Gastrocnemius medialis (tissue), 4 donors: Measurements from ENCODE around the gene DHRS4. TPM values are rescaled to one million over a fixed set of nuclear protein-coding genes. Genes with fewer than 3 reads are reported as not detected.
"Not testable (repeated sequence)": the region's sequence is repeated elsewhere in the genome, so short reads cannot be mapped to it uniquely, and the experiment has no call there.

Source experiments
- ATAC-seq, 2 donors: fragments of 150-250 bp; one replicate each; pipeline ENCODE4 v1.9.1; 2016
- DNase-seq, 2 donors: peaks; one replicate each; pipeline ENCODE4 v3.0.0-alpha.2; 2019
- H3K27ac ChIP-seq, 4 donors: fragments of 200-600 bp; sonication (generic); 1 replicate in 1 of 4; 2 replicates in 3 of 4; pipeline ENCODE4 v1.5.1; 2016 to 2018; ENCODE audit warnings: mild to moderate bottlenecking in 2 of 4, moderate library complexity in 1 of 4
- H3K27me3 ChIP-seq, 3 donors: fragments of 200-600 bp; sonication (generic) in 2 of 3; 1 replicate in 1 of 3; 2 replicates in 2 of 3; pipeline versions ENCODE4 v1.5.1 to v1.6.0; 2016 to 2019; ENCODE audit warnings: mild to moderate bottlenecking in 1 of 3, moderate library complexity in 1 of 3
- H3K36me3 ChIP-seq, 2 donors: fragments of 200-600 bp; sonication (generic) in 1 of 2; one replicate each; pipeline ENCODE4 v1.5.1; 2017 to 2018
- H3K4me1 ChIP-seq, 2 donors: fragments of 200-600 bp; sonication (generic) in 1 of 2; one replicate each; pipeline ENCODE4 v1.5.1; 2016 to 2017; ENCODE audit warnings: mild to moderate bottlenecking in 2 of 2
- H3K4me3 ChIP-seq, 4 donors: fragments of 200-600 bp; sonication (generic) in 3 of 4; 1 replicate in 1 of 4; 2 replicates in 3 of 4; pipeline ENCODE4 v1.5.1; 2016 to 2019; ENCODE audit warnings: mild to moderate bottlenecking in 2 of 4
- H3K9me3 ChIP-seq, 3 donors: fragments of 200-600 bp; sonication (generic) in 2 of 3; 1 replicate in 1 of 3; 2 replicates in 2 of 3; pipeline ENCODE4 v1.5.1; 2016 to 2019
- POLR2A ChIP-seq, 2 donors: fragments of 450-650 bp; IDR thresholded peaks; one replicate each; pipeline ENCODE4 v1.6.1; 2017; ENCODE audit warnings: antibody characterized with exemption in 2 of 2, mild to moderate bottlenecking in 2 of 2, moderate library complexity in 2 of 2
- in situ Hi-C, 4 donors: fragments of 200-750 bp; cut with MboI; loops; one replicate each; pipeline versions ENCODE4 v1.15.0 to v1.8.0; 2017; ENCODE audit warnings: low sequenced_read_pairs in 4 of 4
- intact Hi-C: fragments of 100-400 bp; cut with DNase I; formaldehyde crosslinking; loops from one replicate; pipeline ENCODE4 v1.15.1; 2023; ENCODE audit warnings: low total_unique reads
- total RNA-seq, 4 donors: library from RNA; depleted of rRNA; stranded (reverse); fragments of >200 nt; gene quantifications; one replicate each; pipeline versions ENCODE4 v1.1.0 to v1.2.3, GENCODE V29; 2016
- TF ChIP-seq, protein P1 (sequence below), 5 experiments: fragments of 450-650 bp in 3 of 5; fragments of 200-600 bp in 2 of 5; sonication (generic) in 2 of 5; IDR thresholded peaks in 4 of 5; conservative IDR thresholded peaks in 1 of 5; 1 replicate in 4 of 5; 2 replicates in 1 of 5; pipeline ENCODE4 v1.5.1; 2016 to 2019; ENCODE audit warnings: antibody characterized with exemption in 5 of 5, mild to moderate bottlenecking in 3 of 5, moderate library complexity in 3 of 5

The DHRS4 gene
- total RNA-seq, 4 donors from 2014 or later, result 26.0 to 56.2 (median 44.1) TPM

DNA sequence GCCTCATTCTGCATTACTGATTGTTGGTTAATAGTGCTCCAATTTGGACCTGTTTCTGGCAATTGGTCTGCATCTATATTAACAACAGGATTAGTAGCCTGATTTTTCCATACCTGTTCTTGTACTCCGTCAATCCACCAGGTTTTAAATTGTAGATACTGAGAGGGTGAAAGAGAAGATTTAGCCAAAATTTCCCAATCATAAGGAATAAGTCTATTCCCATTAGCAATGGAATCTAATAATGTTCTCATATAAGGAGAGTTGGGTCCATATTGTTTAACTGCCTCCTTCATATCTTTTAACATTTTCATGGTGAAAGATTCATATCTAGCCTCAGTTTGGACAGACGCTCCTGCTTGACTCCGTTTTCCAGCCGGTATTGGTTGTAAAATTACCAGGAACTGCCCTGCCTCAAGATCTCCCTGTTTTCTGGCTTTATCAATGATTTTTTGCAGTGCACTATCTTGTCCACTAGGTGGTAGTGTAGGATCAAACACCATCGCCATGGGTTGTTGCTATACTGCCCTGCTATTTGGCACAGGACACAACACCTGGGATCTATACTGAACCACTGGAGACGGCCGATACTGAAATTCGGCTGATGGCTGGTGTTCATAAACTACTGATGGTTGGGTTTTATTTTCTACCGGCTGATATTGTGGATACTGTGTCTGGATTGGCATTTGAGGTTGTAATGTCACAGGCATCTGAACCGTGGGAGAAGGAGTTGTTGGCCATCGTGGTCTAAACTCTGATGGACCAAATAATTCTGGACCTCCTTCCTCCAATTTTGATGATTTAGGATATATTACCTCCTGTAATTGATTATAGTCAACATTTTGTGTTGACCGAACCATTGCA lies 60.3 kb downstream of the DHRS4 start:
- no peaks in the 10 kb centered on the region for H3K36me3 ChIP-seq
- peak in 1 of 2 donors; percentile 36 for DNase-seq
- peaks cover 4 to 5% of the 10 kb centered on the region in 2 donors for H3K4me1 ChIP-seq
- H3K9me3 ChIP-seq, result no peaks in the 10 kb centered on the region
- in situ Hi-C loops (no loop called here), intact Hi-C loops (loop anchor here (1.0 to 5.0 kb wide), 5 partner anchors 22 to 94 kb away; partner anchors contain the start of gene CARMIL3)
- H3K27me3 ChIP-seq, result no peaks in the 10 kb centered on the region
- TF ChIP-seq, protein P1, sequence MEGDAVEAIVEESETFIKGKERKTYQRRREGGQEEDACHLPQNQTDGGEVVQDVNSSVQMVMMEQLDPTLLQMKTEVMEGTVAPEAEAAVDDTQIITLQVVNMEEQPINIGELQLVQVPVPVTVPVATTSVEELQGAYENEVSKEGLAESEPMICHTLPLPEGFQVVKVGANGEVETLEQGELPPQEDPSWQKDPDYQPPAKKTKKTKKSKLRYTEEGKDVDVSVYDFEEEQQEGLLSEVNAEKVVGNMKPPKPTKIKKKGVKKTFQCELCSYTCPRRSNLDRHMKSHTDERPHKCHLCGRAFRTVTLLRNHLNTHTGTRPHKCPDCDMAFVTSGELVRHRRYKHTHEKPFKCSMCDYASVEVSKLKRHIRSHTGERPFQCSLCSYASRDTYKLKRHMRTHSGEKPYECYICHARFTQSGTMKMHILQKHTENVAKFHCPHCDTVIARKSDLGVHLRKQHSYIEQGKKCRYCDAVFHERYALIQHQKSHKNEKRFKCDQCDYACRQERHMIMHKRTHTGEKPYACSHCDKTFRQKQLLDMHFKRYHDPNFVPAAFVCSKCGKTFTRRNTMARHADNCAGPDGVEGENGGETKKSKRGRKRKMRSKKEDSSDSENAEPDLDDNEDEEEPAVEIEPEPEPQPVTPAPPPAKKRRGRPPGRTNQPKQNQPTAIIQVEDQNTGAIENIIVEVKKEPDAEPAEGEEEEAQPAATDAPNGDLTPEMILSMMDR (IDR thresholded peaks at IDR 0.05 in 4 of 5, conservative IDR thresholded peaks at IDR 0.05 in 1 of 5), result peak; percentile 92 to 96 (median 93)
- no peak for TF ChIP-seq POLR2A (IDR thresholded peaks at IDR 0.05)
- peak overlapping the region in 1 of 4 donors; percentile 27 for H3K4me3 ChIP-seq
- ATAC-seq, result peak; percentile 91 to 96
- H3K27ac ChIP-seq, result no peak overlapping the region

DNA sequence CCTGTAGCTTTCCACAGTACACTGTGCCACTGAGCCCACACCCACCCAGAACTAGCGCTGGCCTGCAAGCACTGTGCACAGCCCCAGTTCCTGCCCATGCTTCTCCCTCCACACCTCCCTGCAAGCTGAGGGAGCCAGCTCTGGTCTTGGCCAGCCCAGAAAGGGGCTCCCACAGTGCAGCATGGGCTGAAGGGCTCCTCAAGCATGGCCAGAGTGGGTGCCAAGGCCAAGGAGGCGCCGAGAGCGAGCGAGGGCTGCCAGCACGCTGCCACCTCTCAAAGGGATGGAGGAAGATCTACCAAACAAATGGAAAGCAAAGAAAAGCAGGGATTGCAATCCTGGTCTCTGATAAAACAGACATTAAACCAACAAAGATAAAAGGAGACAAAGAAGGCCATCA lies 62.2 kb downstream of the DHRS4 start:
- H3K27me3 ChIP-seq, H3K9me3 ChIP-seq, H3K27ac ChIP-seq, H3K36me3 ChIP-seq, DNase-seq, ATAC-seq, H3K4me1 ChIP-seq, intact Hi-C loops, H3K4me3 ChIP-seq, in situ Hi-C loops: not testable (repeated sequence)

Other genes with a start within 250 kb of the DHRS4 start
- gene DHRS4L2, start 35.2 kb downstream of the DHRS4 start, total RNA-seq, result 10 to 100 TPM; 12.1 to 40.2 (median 25.0) TPM
- under 1 TPM in 2 of 4 donors, not detected in 2; 0.04 to 0.31 TPM for gene CARMIL3, start 98.2 kb downstream of the DHRS4 start, total RNA-seq
- gene CPNE6, start 117.8 kb downstream of the DHRS4 start, total RNA-seq, result not detected
- 1 to 10 TPM; 1.9 to 9.8 (median 3.6) TPM for gene PCK2, start 140.5 kb downstream of the DHRS4 start, total RNA-seq
- 100 to 1,000 TPM in 1 of 4 donors, 10 to 100 TPM in 3; 52.4 to 113 (median 88.7) TPM for gene DCAF11, start 161.0 kb downstream of the DHRS4 start, total RNA-seq
- gene NRL, start 161.2 kb downstream of the DHRS4 start, total RNA-seq, result 1 to 10 TPM in 3 of 4 donors, under 1 TPM in 1; 0.82 to 4.5 (median 2.4) TPM
- gene FITM1, start 176.9 kb downstream of the DHRS4 start, total RNA-seq, result 10 to 100 TPM; 45.3 to 91.3 (median 65.4) TPM
- 100 to 1,000 TPM in 2 of 4 donors, 10 to 100 TPM in 2; 63.3 to 158 (median 87.5) TPM for gene PSME1, start 182.4 kb downstream of the DHRS4 start, total RNA-seq
- gene EMC9, start 187.8 kb downstream of the DHRS4 start, total RNA-seq, result 10 to 100 TPM; 13.6 to 18.8 (median 16.3) TPM
- 10 to 100 TPM; 13.7 to 53.2 (median 21.5) TPM for gene PSME2, start 192.8 kb downstream of the DHRS4 start, total RNA-seq
- gene RNF31, start 193.7 kb downstream of the DHRS4 start, total RNA-seq, result 100 to 1,000 TPM in 1 of 4 donors, 10 to 100 TPM in 3; 63.3 to 140 (median 82.4) TPM
- 10 to 100 TPM in 3 of 4 donors, 1 to 10 TPM in 1; 6.5 to 36.7 (median 11.9) TPM for gene IRF9, start 207.5 kb downstream of the DHRS4 start, total RNA-seq
- gene REC8, start 218.3 kb downstream of the DHRS4 start, total RNA-seq, result 1 to 10 TPM in 1 of 4 donors, under 1 TPM in 2, not detected in 1; 0.27 to 3.1 (median 0.82) TPM
- gene IPO4, start 235.0 kb downstream of the DHRS4 start, total RNA-seq, result 10 to 100 TPM; 35.7 to 73.2 (median 55.4) TPM
- 10 to 100 TPM; 31.4 to 46.4 (median 36.7) TPM for gene TM9SF1, start 241.7 kb downstream of the DHRS4 start, total RNA-seq